GM18526 (cell line): ENCODE results near the gene SLC22A17.

Experiments used
- POLR2A ChIP-seq: IDR thresholded peaks from 3 replicates; pipeline ENCODE4 v1.6.1; 2011; ENCODE audit not compliant: insufficient read length; ENCODE audit errors: extremely low read depth

The SLC22A17 gene

DNA sequence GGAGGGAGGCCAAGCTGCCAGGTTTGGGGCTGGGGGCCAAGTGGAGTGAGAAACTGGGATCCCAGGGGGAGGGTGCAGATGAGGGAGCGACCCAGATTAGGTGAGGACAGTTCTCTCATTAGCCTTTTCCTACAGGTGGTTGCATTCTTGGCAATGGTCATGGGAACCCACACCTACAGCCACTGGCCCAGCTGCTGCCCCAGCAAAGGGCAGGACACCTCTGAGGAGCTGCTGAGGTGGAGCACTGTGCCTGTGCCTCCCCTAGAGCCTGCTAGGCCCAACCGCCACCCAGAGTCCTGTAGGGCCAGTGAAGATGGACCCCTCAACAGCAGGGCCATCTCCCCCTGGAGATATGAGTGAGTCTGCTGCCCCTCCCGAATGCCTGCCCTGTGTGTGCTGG, 20.4 kb upstream of the SLC22A17 start:
- no peak for TF ChIP-seq POLR2A

DNA sequence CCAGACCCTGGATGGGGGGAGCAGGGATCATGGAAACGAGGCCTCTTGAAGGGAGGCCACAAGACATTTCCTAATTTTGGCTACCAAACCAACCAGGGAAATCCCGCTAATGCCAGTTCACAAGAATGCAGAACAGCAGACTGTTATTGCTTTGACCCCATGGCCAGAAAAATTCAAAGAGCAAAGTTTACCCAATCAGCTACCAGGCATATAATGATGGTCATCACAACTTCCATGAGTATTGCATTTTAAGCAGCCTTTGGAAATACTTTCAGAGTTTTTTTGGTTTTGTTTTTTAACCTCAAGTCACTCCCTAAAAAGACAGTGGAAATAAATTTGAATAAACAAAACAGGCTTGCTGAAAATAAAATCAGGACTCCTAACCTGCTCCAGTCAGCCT, 19.8 kb upstream of the SLC22A17 start, which contains the start of gene IL25:
Gene IL25, plus strand, starts transcription at position 301 of the 400 bp plus-strand sequence.
- TF ChIP-seq POLR2A, result no peak

GRCh38 chr14:23371865-23372264, 19.2 kb upstream of the SLC22A17 start:
- TF ChIP-seq POLR2A, result no peak

DNA sequence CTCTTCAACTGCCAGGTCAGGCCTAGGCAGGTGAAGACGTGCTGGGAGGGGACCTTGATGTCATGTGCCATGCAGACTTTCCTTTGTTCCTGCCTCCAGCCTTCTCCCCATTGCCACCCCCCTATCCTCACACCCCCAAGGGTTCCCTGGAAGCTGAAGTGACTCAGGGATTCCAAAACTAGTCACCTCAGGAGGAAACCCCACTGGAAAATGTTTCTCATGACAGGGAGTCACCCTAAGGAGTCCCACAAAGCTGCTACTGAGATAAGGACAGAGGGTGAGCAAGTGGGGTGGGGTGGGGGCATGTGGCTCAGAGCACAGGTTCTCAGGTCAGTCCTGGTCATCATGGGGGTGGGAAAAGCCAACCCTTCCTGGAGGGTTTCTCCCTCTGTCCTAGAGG, 17.5 kb upstream of the SLC22A17 start:
- no peak for TF ChIP-seq POLR2A

DNA sequence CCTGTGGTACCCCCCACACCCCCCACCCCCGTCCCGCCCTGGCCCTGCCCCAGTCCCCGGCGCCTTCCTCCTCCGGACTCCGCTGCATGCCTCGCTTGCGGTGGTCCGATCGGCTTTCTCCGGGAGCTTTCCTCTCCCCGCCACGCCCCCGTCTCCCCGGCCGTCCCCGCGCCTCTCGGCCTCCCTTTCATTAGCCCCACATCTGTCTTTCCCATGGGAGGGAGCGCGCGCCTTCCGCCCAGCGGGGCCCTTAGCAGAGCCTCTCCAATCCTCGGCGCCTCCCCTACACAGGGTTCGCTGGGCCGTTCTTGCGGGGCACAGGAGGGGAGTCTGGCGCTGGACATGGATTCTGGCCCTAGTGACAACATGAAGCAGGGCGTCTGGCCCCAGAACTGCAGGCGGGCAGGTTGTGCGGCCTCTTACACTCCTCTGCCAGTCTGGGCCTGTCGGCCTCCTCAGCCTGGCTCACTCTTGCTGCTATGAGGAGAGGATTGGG, 13.8 kb upstream of the SLC22A17 start:
- no peak for TF ChIP-seq POLR2A

DNA sequence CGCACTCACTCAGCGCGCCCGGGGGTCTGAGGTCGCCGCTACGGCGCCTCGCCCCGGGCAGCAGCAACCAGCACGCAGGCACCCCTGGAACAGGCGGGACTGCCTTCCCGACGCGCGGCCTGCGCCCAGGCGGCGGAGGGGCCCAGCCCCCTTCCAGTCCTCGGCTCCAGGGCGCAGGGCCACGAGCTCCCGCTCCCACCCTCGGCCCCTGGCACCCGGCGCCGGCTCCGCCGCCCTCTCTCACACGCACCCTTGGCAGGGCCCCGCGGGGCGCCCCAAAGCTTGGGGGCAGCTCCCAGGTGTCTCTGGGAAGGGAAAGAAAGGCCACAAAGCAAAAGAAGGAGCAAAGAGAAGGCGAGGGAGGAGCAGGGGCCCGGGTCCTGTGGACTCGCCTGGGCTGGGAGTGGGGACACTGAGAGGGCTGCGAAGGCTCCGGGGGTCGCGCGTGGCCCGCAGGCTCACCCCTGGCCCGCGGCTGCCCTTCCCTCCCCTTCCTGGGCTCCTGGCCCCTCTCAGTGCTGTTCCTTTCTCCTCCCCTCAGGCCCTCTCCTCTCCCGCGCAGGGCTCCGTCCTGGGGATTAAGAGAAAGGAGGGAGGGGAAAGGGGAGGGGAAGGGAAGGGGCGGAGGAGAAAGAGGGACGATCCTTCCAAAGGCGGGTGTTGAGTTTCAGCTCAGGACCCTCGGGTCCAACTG, 13.2 kb upstream of the SLC22A17 start:
- no peak for TF ChIP-seq POLR2A

DNA sequence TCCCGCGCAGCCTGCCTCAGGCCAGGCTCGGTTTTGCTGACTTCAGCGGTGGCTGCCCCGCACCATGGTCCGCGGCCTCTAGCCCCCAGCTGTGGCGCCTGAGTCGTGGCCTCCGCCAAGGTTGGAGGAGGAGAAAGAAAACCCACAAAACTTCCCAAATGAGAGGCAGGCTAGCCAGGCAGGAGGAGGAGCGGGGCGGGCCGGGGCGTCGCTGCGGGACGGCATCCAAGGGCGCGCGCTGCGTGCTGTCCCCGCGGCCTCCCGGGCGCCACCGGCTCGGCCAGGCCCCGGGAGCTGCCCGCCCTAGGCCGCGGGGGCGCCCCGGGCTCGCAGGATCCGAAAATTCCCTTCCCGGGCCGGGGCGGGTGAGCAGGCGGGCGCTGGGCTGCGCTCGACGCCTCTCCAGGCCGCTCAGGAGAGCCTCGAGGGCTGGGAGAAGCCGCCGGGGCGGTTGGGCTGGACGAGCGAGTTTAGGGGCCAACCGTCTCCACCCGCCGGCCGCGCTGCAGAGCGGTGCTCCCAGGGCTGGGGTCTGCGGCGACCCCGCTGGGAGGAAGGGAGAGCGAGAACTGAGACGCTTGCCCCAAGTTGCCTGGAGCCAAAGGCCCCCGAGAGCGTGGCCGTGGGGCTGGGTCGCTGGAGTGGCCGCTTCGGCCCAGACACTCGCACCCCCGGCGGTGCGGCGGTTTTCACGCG, 12.5 kb upstream of the SLC22A17 start, which contains the start of gene EFS:
Gene EFS, minus strand, starts transcription at position 137 of the 696 bp plus-strand sequence. CDS start 147 bp downstream, outside the sequence.
- no peak for TF ChIP-seq POLR2A

- no peak for TF ChIP-seq POLR2A
These were observed 11.7 kb upstream of the SLC22A17 start for GRCh38 chr14:23364164-23365035.

DNA sequence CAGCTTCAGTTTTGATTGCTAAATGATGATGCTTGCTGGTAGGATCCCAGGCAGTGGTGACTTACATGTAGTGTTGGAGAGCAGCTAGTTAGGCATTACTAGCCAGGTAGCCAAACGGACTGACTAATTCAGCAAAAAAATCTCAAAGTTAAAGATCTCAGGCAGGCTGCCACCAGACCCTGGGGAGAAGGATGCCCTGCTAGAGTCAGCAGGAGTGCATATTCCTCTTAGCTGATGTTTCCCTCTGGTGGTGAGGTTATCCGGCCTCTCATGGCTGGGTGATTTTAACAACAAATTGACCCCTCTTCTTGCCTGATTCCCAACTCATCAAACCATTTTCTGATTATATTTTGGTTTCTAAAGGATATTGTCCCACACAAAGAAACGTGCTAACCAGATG, 9.5 kb upstream of the SLC22A17 start:
- TF ChIP-seq POLR2A, result no peak

GRCh38 chr14:23361763-23362162, 9.1 kb upstream of the SLC22A17 start:
- TF ChIP-seq POLR2A, result no peak

DNA sequence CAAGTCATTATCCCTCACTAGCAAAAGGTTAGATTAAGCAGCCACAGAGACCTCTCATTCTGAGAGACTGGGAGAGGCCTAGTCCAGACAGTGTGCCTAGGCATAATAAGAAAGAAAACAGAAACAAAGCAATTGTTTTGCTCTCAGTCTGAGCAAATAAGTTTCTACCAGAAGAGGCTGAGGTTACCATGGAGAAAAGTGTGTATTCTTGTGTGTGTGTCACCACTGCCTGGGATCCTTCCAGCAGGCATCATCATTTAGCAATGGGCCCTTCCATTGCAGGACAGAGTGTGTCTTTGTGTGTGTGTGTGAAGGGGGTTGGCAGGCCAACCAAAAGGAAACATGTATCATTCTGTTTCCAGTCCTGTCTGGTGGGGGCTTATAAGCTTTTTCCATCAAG, 8.6 kb upstream of the SLC22A17 start:
- TF ChIP-seq POLR2A, result no peak

DNA sequence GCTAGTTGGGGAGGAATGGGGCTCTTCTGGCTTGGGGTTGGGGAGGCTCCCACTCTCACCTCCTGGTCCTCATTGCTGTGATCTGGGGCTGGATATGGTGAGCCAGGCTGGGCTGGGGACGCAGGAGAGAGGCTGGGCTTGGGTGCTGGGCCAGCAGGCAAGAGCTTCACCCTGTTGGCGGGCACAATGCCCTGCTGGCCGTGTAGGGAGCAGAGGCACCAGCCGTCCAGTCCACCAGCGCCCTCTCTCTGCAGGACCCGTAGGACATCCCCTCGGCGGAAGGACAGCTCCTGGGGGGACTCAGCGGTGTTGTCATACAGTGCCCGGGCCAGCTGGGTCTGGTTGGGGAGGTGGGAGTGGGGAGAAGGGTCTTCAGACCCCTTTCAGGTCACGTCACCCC, 7.8 kb upstream of the SLC22A17 start:
- no peak for TF ChIP-seq POLR2A

DNA sequence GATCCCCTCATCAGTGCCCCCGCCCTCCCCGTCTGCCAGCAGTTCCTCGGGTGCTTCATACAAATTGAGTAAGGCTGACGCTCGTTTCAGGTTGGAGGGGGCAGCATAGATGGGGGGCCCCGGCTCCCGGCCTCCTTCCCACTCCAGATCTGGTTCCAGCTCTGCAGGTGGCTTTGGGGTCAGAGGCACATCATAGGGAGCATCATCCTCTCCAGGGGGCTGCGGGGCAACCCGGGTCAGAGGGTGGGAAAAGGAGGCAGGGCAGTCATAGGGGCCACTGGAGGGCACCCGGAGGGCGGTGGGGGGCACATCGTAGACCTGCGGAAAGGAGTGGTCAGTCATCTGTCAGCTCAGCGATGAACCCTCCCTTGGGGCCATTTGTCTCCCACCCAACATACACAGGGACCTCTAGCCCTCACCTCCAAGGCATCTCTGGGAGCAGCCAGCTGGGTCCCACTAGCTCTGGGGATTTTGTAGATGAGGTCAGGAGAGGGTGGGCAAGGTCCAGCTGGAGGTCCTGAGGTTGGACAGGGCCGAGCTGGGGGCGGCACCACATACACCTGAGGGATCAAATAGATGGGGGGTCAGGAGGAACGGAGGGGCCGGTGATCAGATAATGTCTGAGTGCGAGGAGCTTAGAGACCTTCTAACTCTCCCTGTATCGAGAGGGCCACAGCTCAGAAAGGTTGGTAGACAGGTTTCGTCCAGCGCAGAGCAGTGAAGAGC, 7.2 kb upstream of the SLC22A17 start:
- no peak for TF ChIP-seq POLR2A

- no peak for TF ChIP-seq POLR2A
These were observed 6.5 kb upstream of the SLC22A17 start for GRCh38 chr14:23359167-23359626.
